SK-N-MC (cell line): ENCODE data around the gene GMDS.

Experiments
- EZH2 ChIP-seq: fragments of 200-600 bp; sonication (generic); IDR thresholded peaks from one replicate; pipeline ENCODE4 v1.6.1; 2017; ENCODE audit warnings: antibody characterized with exemption
- FOXP2 ChIP-seq: optimal IDR thresholded peaks from 2 replicates; pipeline ENCODE3; 2011; ENCODE audit warnings: mild to moderate bottlenecking, moderate library complexity; ENCODE audit not compliant: insufficient read depth; ENCODE audit errors: extremely low read length, control extremely low read depth
- POLR2AphosphoS5 ChIP-seq: IDR thresholded peaks from 2 replicates; pipeline ENCODE4 v1.6.1; 2012; ENCODE audit warnings: mild to moderate bottlenecking, low read depth, low read length, borderline replicate concordance

DNA sequence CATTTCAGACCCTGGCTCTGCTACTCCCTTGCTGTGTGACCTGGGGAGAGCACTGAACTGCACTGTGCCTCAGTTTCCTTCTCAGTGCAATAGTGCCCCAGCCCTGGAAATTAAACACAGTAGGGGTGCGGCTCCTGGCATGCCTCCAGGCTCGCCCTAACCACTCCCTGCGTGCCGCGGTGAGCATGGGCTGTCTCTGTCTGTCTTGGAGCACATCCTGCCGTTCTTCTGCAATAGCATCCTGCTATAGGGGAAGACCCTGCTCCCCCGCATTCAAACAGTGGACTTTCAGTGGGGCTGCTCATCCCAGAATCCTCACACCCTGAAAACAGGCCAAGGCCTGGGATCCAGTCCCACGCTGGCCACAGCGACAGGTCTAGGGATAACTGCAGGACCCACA, 506.2 kb downstream of the GMDS start:
- TF ChIP-seq POLR2AphosphoS5 (no peak), EZH2 (no peak), FOXP2 (no peak)
